PFSK-1 (cell line): ENCODE results near the gene TMEM184A.

Source experiments
- FOXP2 ChIP-seq: optimal IDR thresholded peaks from 2 replicates; pipeline ENCODE3; 2011; ENCODE audit warnings: borderline replicate concordance, control low read depth, inconsistent platforms; ENCODE audit not compliant: insufficient read depth; ENCODE audit errors: extremely low read length, extremely low read depth
- POLR2AphosphoS5 ChIP-seq: IDR thresholded peaks from 2 replicates; pipeline ENCODE4 v1.6.1; 2012; ENCODE audit warnings: low read depth, mild to moderate bottlenecking, control low read depth, low read length, moderate library complexity
- REST ChIP-seq, 2 experiments: IDR thresholded peaks; 2 replicates each; pipeline versions ENCODE4 v1.6.1 to v1.8.0; 2011 to 2012; ENCODE audit warnings: low read depth in 2 of 2, low read length in 2 of 2, control low read depth in 1 of 2, inconsistent platforms in 1 of 2, mild to moderate bottlenecking in 1 of 2, moderate library complexity in 1 of 2; ENCODE audit not compliant: insufficient read depth in 1 of 2
- SIN3A ChIP-seq: IDR thresholded peaks from 2 replicates; pipeline ENCODE4 v1.6.1; 2012; ENCODE audit warnings: mild to moderate bottlenecking, low read length, moderate library complexity, borderline replicate concordance; ENCODE audit not compliant: insufficient read depth
- TAF1 ChIP-seq: IDR thresholded peaks from 2 replicates; pipeline ENCODE4 v1.6.1; 2012; ENCODE audit warnings: low read length, control low read depth, borderline replicate concordance; ENCODE audit not compliant: insufficient read depth

DNA sequence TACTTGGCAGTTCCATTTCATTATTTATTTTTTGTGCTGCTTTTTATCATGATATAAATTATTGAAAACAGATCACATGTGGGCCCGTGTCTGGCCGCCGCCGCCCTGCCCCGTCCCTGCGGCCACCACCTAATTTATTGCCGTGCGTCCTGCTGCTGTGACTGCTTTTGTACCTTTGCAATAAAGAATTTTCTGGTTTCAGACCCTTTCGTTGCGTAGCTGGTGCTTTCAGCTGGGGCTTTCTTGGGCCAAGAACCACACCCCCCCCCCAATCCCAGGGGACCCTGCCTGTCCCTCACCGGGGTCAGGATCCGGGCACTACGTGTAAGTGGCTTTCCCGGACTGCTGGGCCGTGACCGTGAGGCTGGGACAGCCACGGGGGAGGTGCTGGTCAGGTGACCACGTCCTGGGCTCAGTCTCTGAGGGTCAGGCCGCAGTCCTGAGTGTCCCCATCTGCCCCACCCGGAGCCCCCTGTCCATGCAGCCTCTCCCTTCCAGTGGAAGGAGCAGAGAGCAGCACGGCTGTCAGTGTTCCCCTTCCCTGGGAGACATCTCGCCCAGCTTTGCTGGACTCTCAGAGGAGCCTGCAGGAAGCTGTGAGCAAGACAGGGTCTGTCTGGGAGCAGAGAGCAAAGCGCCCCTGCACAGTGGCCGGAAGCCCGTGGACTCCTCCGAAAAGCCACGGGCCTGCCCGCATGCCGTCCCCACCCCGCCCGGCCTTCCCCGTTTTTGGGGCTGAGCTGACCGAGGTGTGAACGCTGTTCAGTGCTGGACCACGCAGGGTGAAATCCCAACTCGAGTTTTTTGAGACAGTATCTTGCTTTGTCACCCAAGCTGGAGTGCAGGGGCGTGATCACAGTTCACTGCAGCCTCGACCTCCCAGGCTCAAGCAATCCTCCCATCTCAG is 12.9 kb downstream of the TMEM184A start:
- TF ChIP-seq SIN3A (no peak), REST (IDR thresholded peaks at IDR 0.05; ENCODE audit: insufficient read depth in 1 of 2, low read depth in 2 of 2, low read length in 2 of 2) (no peak), POLR2AphosphoS5 (no peak), TAF1 (no peak), FOXP2 (no peak)
